GM23248 (cell line): ENCODE data around the gene CEL. TPM values are rescaled to one million over a fixed set of nuclear protein-coding genes. Genes with fewer than 3 reads are reported as not detected.
A peak's percentile ranks its signal among the peaks of the same experiment; 100 is the strongest.

ENCODE experiments used
- DNase-seq: peaks from one replicate; pipeline ENCODE4 v3.0.0-alpha.2; 2015
- H2AFZ ChIP-seq: fragments of 200-600 bp; sonication (generic); 2 replicates; pipeline ENCODE4 v1.6.1; 2016; ENCODE audit warnings: antibody characterized with exemption
- H3F3A ChIP-seq: fragments of 200-600 bp; sonication (generic); 2 replicates; pipeline ENCODE4 v1.6.1; 2016; ENCODE audit warnings: mild to moderate bottlenecking, antibody characterized with exemption, mixed run types; ENCODE audit not compliant: insufficient read depth
- H3K27ac ChIP-seq: fragments of 200-600 bp; sonication (generic); 2 replicates; pipeline ENCODE4 v1.5.1; 2016; ENCODE audit warnings: mild to moderate bottlenecking
- H3K27me3 ChIP-seq: fragments of 200-600 bp; sonication (generic); replicated peaks from 2 replicates; pipeline ENCODE4 v1.6.1; 2016; ENCODE audit warnings: mild to moderate bottlenecking; ENCODE audit not compliant: insufficient read depth
- H3K36me3 ChIP-seq: fragments of 200-600 bp; sonication (generic); 2 replicates; pipeline ENCODE4 v1.6.1; 2016; ENCODE audit warnings: low read depth, mild to moderate bottlenecking
- H3K4me1 ChIP-seq: fragments of 200-600 bp; sonication (generic); 2 replicates; pipeline ENCODE4 v1.6.1; 2016; ENCODE audit warnings: mild to moderate bottlenecking; ENCODE audit not compliant: insufficient read depth
- H3K4me2 ChIP-seq: fragments of 200-600 bp; sonication (generic); one replicate; pipeline ENCODE4 v1.6.1; 2016; ENCODE audit warnings: mild to moderate bottlenecking; ENCODE audit not compliant: unreplicated experiment
- H3K4me3 ChIP-seq: fragments of 200-600 bp; sonication (generic); 2 replicates; pipeline ENCODE4 v1.5.1; 2016; ENCODE audit warnings: mild to moderate bottlenecking
- H3K79me2 ChIP-seq: fragments of 200-600 bp; sonication (generic); 2 replicates; pipeline ENCODE4 v1.6.1; 2016; ENCODE audit warnings: mild to moderate bottlenecking; ENCODE audit not compliant: insufficient read depth
- H3K9ac ChIP-seq: fragments of 200-600 bp; sonication (generic); 2 replicates; pipeline ENCODE4 v1.6.1; 2016; ENCODE audit warnings: mild to moderate bottlenecking
- H3K9me2 ChIP-seq: fragments of 200-600 bp; sonication (generic); 2 replicates; pipeline ENCODE4 v1.6.1; 2016; ENCODE audit warnings: mixed run types, mild to moderate bottlenecking, moderate library complexity; ENCODE audit not compliant: insufficient read depth
- H3K9me3 ChIP-seq: fragments of 200-600 bp; sonication (generic); one replicate; pipeline ENCODE4 v1.6.1; 2017; ENCODE audit warnings: low read depth
- H4K20me1 ChIP-seq: fragments of 200-600 bp; sonication (generic); 2 replicates; pipeline ENCODE4 v1.6.0; 2016; ENCODE audit not compliant: insufficient read depth
- EZH2 ChIP-seq: fragments of 200-600 bp; sonication (generic); IDR thresholded peaks from 2 replicates; pipeline ENCODE4 v1.6.1; 2018; ENCODE audit warnings: antibody characterized with exemption, mild to moderate bottlenecking; ENCODE audit not compliant: insufficient read depth, poor library complexity, severe bottlenecking
- EZH2phosphoT487 ChIP-seq: fragments of 200-600 bp; sonication (generic); IDR thresholded peaks from 2 replicates; pipeline ENCODE4 v1.6.1; 2018; ENCODE audit warnings: antibody characterized with exemption, moderate library complexity, mild to moderate bottlenecking, low read depth; ENCODE audit not compliant: insufficient read depth
- WGBS, 2 experiments: methylation state at CpG; one replicate each; pipeline ENCODE4 v1.1.6; 2015 to 2017; ENCODE audit warnings: low lambda C conversion rate in 2 of 2, low coverage in 1 of 2; ENCODE audit errors: missing lambda C conversion rate in 2 of 2; 5-methylcytosine and 5-hydroxymethylcytosine counted together
- in situ Hi-C: fragments of 300-500 bp; cut with MboI; formaldehyde crosslinking; loops from 2 replicates; pipeline ENCODE4 v1.15.0; 2020
- microRNA-seq: library from miRNA; unstranded; fragments of <30 nt; microRNA quantifications from one replicate; pipeline ENCODE4, GENCODE V29; 2016; ENCODE audit warnings: borderline number of aligned reads
- polyA plus RNA-seq: library from polyadenylated mRNA; unstranded; fragments of >200 nt; fragmentation: Nextera tagmentation; extraction: Ambion mirVana; gene quantifications from 2 replicates; pipeline ENCODE4 v1.2.1, GENCODE V29; 2016
- small RNA-seq: library from RNA; depleted of rRNA; stranded (forward); fragments of <200 nt; gene quantifications from one replicate; pipeline ENCODE3, GENCODE V24; 2014; ENCODE audit warnings: low read depth, low replicate concordance
- total RNA-seq: library from RNA; depleted of rRNA; stranded (reverse); fragments of >200 nt; shearing (Covaris generic); gene quantifications from 2 replicates; pipeline ENCODE4 v1.2.3, GENCODE V29; 2014; rRNA removed

CEL gene
- total and polyA plus RNA-seq, 2 experiments from 2014 or later = 0.22 TPM; not detected in 1

DNA sequence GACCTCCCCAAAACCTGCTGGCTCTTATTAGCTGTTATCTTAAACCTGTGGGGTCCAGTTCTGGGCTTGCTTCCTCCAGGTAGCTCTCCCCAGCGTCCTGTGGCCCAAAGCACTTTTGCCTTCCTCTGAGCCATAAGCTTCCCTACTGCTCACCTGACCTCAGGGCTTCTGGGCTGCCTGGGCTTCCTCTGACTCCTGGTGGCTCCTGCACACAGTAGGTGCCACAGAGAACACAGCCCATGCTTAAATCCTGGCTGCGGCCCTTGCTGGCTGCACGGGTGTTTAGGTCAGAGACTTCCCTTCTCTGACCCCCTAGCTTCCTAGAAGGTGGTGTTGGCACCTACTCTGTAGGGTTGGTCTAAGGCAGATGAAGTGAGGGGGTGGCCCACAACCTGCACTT is 56.8 kb downstream of the CEL start:
- Histone ChIP-seq H3K27me3 (no peaks in the 10 kb centered on the region), H4K20me1 (no peaks in the 10 kb centered on the region; the same call in 1 of the 2 replicates)
- in situ Hi-C loops = no loop called here

DNA sequence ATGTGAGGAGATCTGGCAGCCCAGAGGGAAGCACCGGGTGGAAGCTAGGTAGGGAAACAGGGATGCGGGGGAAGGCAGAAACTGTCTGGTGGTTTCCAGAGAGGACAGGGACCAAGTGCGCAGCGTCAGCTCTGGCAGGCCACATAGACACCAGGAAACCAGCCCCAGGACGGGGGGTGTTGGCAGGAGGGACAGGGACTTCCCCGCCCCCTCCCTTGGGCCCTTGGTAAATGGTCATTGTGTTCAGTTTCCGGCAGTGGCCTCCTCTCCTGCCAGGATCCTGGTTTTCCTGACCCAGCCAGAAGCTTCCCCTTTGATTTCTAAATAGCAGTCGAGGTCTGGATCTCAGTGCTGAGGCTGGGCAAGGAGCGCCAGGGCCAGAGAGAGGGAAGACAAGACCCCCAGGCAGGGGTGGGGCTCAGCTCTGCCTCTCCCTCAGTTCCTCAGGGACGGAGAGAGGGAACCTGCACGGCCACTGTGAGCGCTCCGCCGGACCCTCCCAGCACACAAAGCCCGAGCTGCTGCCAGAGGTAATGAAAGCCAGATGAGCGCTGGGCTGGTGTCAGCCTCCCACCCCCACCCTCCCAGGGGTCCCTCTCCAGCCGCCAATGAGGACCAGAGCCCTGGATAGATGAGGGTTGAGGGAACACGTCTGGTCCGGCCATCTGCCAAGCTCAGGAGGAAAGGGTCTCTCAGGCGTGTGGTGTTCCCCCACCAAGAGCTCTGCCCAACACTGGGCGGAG is 57.5 kb downstream of the CEL start:
- H3K27ac ChIP-seq = no peak overlapping the region
- no peaks in the 10 kb centered on the region; the same call in 1 of the 2 replicates for H4K20me1 ChIP-seq
- peaks cover 12% of the 10 kb centered on the region for H3F3A ChIP-seq
- in situ Hi-C loops = no loop called here
- peak; percentile 45 for DNase-seq
- H3K36me3 ChIP-seq = no peaks in the 10 kb centered on the region
- H3K4me3 ChIP-seq = peak overlapping the region; percentile 78
- H3K4me2 ChIP-seq = peak overlapping the region; percentile 81
- peak overlapping the region; percentile 53 for H3K9ac ChIP-seq
- 16 to 21% methylated on average over 19 to 21 of the region's 21 CpGs for WGBS, 2 experiments
- no peak for TF ChIP-seq EZH2phosphoT487
- TF ChIP-seq EZH2 = no peak
- no peak overlapping the region for H2AFZ ChIP-seq
- no peaks in the 10 kb centered on the region for H3K27me3 ChIP-seq
- no peaks in the 10 kb centered on the region for H3K9me2 ChIP-seq
- H3K79me2 ChIP-seq = peaks cover 51% of the 10 kb centered on the region
- peaks cover 25% of the 10 kb centered on the region for H3K4me1 ChIP-seq
- H3K9me3 ChIP-seq = no peaks in the 10 kb centered on the region

More for the DNA sequence above, 56.8 kb downstream of the CEL start:
- H3K9me3 ChIP-seq = no peaks in the 10 kb centered on the region
- no peak overlapping the region for H3K4me3 ChIP-seq
- DNase-seq = no peak
- H2AFZ ChIP-seq = no peak overlapping the region
- peaks cover 12% of the 10 kb centered on the region for H3F3A ChIP-seq
- no peaks in the 10 kb centered on the region for H3K9me2 ChIP-seq
- TF ChIP-seq EZH2 (no peak), EZH2phosphoT487 (no peak)
- no peak overlapping the region for H3K9ac ChIP-seq
- H3K4me1 ChIP-seq = peaks cover 32% of the 10 kb centered on the region
- H3K27ac ChIP-seq = no peak overlapping the region
- 92 to 93% methylated on average over 3 of the region's 3 CpGs for WGBS, 2 experiments
- peaks cover 58% of the 10 kb centered on the region for H3K79me2 ChIP-seq
- no peaks in the 10 kb centered on the region for H3K36me3 ChIP-seq
- no peak overlapping the region for H3K4me2 ChIP-seq

DNA sequence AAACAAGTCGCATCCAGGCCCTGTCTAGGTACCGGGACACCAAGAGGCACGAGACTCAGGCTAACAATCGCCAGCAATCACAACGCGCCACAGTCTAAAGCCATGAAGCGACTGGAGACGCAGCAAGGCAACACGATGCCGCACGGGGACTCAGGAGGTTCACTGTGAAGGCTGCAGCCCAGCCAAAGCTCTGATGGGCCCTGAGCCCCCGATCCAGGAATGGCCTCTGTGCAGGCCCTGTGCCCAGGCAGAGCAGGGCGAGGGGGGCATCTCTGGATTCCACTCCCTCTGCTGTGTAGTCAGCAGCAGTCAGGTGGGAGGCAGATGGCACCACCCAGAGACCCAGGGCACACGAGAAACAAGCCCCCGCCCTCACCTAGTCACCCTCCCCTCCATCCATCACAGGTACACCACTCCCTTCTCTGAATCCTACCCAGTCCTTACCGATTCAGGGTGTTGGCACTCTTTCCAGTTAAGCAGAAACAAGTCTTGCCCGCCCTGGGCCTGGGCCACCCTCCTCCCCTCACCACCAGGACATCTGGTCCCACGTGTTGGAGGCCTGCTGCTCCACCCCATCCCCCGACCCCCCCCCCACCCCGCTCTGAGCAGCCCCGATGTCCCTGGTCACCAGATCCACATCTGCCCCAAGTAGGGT is 58.2 kb downstream of the CEL start:
- Histone ChIP-seq H4K20me1 (no peaks in the 10 kb centered on the region; the same call in 1 of the 2 replicates), H3K9me3 (no peaks in the 10 kb centered on the region), H3K4me2 (peak overlapping the region; percentile 81), H2AFZ (no peak overlapping the region), H3K27me3 (no peaks in the 10 kb centered on the region), H3K9ac (peak overlapping the region; percentile 84), H3K4me1 (peaks cover 24% of the 10 kb centered on the region), H3K27ac (no peak overlapping the region), H3K9me2 (no peaks in the 10 kb centered on the region), H3K36me3 (no peaks in the 10 kb centered on the region), H3F3A (peaks cover 12% of the 10 kb centered on the region), H3K4me3 (peak overlapping the region; percentile 78), H3K79me2 (peaks cover 44% of the 10 kb centered on the region)
- in situ Hi-C loops = no loop called here
- TF ChIP-seq EZH2 = no peak
- no peak for TF ChIP-seq EZH2phosphoT487
- DNase-seq = peak; percentile 59
- 10 to 11% methylated on average over 17 to 21 of the region's 21 CpGs for WGBS, 2 experiments

- Histone ChIP-seq H3K9me3 (no peaks in the 10 kb centered on the region), H3K27me3 (no peaks in the 10 kb centered on the region), H3K4me2 (peak overlapping the region; percentile 81), H3K4me1 (peaks cover 22% of the 10 kb centered on the region), H3K36me3 (no peaks in the 10 kb centered on the region), H2AFZ (peak overlapping the region; percentile 55; the same call in 1 of the 2 replicates), H4K20me1 (no peaks in the 10 kb centered on the region; the same call in 1 of the 2 replicates), H3K4me3 (peak overlapping the region; percentile 78), H3K79me2 (peaks cover 38% of the 10 kb centered on the region), H3F3A (peaks cover 12% of the 10 kb centered on the region), H3K27ac (no peak overlapping the region; the same call in 1 of the 2 replicates), H3K9me2 (no peaks in the 10 kb centered on the region), H3K9ac (peak overlapping the region; percentile 84)
- in situ Hi-C loops = no loop called here
- WGBS, 2 experiments = 1 to 2% methylated on average over 46 to 61 of the region's 66 CpGs
- DNase-seq = peak; percentile 29
- TF ChIP-seq EZH2phosphoT487 = no peak
- no peak for TF ChIP-seq EZH2
Measured at GRCh38 chr9:133120501-133121197, 58.9 kb downstream of the CEL start.

Small RNAs within 50 kb of the gene (microRNA-seq; reads per million reads assigned to microRNA genes)
- 7.2 reads per million, percentile 11 among the genes with 10 or more reads in this experiment for gene MIR6877

Small RNAs within 50 kb of the gene (small RNA-seq; reads per million reads assigned to genes)
- gene MIR6877 = not detected

Other genes starting within 250 kb of the CEL start
- gene AK8, start 183.7 kb upstream of the CEL start, total RNA-seq = 0.32 and 1.0 TPM in 2 replicates
- 0.22 and 0.89 TPM in 2 replicates for gene AK8, start 183.7 kb upstream of the CEL start, polyA plus RNA-seq
- gene SPACA9, start 183.1 kb upstream of the CEL start, total RNA-seq = 2.3 and 6.2 TPM in 2 replicates
- 9.8 and 10.4 TPM in 2 replicates for gene SPACA9, start 183.1 kb upstream of the CEL start, polyA plus RNA-seq
- 22.4 and 33.0 TPM in 2 replicates for gene TSC1, start 117.4 kb upstream of the CEL start, total RNA-seq
- gene TSC1, start 117.4 kb upstream of the CEL start, polyA plus RNA-seq = 18.8 and 19.6 TPM in 2 replicates
- gene GFI1B, start 83.3 kb upstream of the CEL start, total RNA-seq = not detected in 2 replicates
- not detected in 2 replicates for gene GFI1B, start 83.3 kb upstream of the CEL start, polyA plus RNA-seq
- 33.6 and 40.1 TPM in 2 replicates for gene GTF3C5, start 31.0 kb upstream of the CEL start, total RNA-seq
- 33.5 and 34.4 TPM in 2 replicates for gene GTF3C5, start 31.0 kb upstream of the CEL start, polyA plus RNA-seq
- 21.7 and 51.7 TPM in 2 replicates for gene RALGDS, start 59.3 kb downstream of the CEL start, total RNA-seq
- 8.5 and 8.9 TPM in 2 replicates for gene RALGDS, start 59.3 kb downstream of the CEL start, polyA plus RNA-seq
- 2.7 and 3.1 TPM in 2 replicates for gene GBGT1, start 101.9 kb downstream of the CEL start, total RNA-seq
- gene GBGT1, start 101.9 kb downstream of the CEL start, polyA plus RNA-seq = 0.95 and 1.3 TPM in 2 replicates
- gene OBP2B, start 147.3 kb downstream of the CEL start, total RNA-seq = not detected in 2 replicates
- gene OBP2B, start 147.3 kb downstream of the CEL start, polyA plus RNA-seq = not detected in 2 replicates
- not detected in 2 replicates for gene ABO, start 213.2 kb downstream of the CEL start, total RNA-seq
- not detected in 2 replicates for gene ABO, start 213.2 kb downstream of the CEL start, polyA plus RNA-seq